ELF-1 (cell line): Measurements from ENCODE around the gene DENND1C.
A peak's percentile ranks its signal among the peaks of the same experiment; 100 is the strongest.

Experiments
- DNase-seq: peaks from one replicate; pipeline ENCODE4 v3.0.0-alpha.2; 2016; ENCODE audit warnings: low read depth, low spot score

DENND1C gene

DNA sequence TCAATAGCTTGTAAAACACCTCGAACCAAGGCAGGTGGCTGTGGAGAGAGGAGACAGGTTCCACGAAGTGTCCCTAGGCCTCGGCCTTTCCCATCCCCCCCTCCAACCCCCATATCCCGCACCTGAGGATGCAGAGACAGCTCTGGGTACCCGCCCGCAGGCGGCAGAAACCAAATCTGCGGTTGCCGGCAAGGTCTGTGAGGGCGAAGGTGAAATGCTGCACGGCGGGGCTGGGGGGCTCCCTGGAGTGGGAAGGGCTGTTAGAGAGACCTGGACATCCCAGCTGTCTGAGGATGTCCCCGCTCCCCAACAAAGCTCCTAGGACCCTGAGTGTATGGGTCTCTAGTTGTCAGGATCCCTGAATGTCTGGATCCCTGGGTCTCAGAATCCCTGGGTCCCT is 2.8 kb downstream of the DENND1C start:
- no peak for DNase-seq

DNA sequence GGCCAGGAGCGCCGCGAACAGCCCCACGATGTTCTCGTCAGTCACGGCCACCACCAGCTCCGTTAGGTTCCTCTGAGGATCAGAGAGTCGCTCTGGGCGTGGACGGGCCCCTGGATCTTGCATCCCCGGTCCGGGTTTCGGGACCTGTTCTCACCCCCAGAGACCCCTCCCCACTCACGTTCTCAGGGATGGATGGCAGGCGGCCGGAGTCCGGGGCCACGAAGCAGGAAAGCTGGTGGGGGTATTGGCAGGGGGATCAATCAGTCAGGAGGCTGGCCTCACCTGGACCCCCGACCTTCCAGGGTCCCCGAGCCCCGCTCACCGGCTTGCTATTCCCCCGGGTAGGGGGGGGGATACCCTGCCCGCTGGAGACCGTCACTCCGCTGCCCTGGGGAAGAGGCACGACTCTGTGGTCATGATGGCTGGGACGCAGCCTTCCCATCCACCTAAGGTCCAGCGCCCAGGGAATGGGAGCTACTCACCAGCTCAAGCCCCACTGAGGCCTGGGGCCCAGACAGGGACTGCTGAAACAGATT is 4.6 kb downstream of the DENND1C start:
- DNase-seq, result no peak

DNA sequence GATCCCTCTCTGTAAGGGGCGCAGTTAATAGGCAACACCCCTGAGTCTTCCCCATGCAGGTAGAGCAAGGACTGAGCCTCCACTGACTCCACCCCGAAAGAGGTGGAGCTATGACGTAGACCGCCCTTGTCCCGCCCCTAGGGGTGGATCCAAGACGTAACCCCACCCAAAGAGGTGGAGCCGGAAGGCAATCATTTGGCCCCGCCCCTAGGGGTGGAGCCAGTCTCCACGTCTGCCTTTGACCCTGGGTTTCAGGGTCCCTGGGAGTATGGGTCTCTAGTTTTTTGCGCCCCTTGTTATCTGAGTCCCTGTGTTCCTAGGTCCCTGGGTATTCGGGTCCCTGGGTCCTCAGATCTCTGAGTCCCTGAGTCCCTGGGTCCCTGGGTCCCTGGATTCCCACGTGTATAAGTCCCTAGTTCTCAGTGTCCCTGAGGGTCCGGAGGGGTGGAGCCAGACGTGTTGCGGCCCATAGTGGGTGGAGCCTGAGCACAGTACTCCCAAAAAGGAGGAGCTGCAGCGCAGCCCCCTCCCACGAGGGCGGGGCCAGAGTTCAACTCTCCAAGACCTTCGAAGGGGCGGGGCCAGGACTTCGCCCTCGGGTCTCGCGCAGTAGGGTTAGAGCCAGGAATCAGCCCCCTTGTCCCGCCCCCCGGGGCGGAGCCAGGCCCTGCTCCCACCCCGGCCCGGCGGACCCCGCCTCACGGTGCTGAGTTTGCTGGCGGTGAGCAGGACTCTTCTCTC is 5.3 kb downstream of the DENND1C start:
- peak; percentile 99 for DNase-seq

DNA sequence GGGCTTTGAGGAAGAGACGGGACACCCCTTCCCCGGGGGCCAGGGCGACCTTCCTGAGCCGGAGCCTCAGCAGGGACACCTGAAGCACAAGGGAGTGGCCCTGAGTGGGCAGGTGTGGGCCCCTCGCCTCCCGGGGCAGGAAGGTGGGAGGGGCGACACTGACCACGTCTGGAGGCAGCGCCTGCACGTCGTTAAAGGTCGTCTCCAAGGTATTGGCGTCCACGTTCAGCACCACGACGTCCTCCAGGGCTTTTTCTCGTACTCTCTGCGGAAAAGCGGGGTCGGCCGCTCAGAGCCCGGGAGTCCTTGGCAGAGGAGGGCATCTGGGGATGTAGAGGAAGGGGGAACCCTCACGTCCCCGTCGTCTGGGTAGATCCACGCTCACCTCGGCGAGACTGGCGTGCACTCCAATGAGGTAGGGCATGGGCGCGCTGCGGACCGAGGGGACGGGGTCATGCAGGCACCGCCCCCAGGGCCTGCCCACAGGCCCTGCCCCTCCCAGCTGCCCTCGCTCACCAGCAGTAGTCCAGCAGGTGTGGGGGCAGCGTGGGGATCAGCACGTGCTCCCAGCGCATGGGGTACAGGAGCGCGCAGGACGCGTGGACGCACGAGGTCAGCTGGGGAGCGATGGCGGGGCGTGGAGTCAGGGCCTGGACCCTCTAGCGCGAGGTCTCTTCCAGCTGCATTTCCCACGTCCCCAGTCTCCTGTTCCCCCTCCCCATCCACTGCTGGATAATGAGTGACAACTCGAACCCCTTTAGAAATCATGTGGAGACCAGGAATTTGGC is 6.1 kb downstream of the DENND1C start:
- peak; percentile 43 for DNase-seq

DNA sequence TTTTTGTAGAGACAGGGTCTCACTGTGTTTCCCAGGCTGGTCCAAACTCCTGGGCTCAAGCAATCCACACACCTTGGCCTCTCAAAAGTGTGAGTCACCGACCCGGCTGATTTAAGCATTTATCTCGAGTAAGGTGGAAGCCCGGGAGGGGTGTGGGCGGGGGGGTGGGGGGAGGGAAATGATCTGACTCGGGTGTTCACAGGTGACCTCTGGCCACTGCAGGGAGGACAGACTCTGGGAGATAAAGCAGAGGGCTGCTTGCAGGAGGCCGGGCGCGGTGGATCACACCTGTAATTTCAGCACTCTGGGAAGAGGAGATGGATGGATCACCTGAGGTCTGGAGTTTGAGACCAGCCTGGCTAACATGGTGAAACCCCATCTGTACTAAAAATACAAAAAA is 7.9 kb downstream of the DENND1C start:
- no peak for DNase-seq

DNA sequence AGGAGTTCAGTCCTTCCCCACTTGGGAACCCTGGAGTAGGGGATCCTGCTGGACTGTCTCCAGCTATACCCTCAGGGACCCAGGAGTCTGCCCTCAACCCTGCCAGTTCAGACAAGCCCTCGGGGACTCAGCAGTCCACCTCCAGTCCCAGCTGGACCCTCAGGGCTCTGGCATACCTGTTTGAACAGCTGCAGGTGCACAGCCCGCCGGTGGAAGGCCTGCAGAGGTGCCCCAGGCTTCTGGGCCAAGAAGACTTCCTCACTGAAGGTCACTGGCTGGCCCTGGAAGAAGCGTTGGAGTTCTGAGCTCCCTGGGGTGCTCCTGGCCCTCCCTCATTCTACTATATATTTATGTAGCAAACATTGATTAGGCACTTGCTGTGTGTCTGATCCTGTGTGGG is 8.9 kb downstream of the DENND1C start:
- DNase-seq, result peak; percentile 35

DNA sequence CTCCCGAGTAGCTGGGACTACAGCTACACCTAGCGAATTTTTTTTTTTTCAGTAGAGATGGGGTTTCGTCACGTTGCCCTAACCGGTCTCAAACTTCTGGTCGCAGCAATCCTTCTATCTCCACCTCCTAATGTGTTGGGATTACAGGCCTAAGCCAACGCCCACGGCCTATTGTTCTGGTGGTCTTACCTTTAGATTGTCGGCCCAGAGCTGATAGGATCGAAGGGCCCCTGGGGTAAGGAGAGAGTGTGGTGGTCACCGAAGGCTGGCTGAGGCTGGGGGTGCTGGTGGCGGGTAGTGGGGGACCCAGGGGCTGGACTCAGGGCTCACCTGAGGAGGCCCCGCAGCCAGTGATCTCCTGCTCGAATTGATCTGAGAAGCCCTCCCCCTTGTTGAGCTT is 10.5 kb downstream of the DENND1C start:
- no peak for DNase-seq

DNA sequence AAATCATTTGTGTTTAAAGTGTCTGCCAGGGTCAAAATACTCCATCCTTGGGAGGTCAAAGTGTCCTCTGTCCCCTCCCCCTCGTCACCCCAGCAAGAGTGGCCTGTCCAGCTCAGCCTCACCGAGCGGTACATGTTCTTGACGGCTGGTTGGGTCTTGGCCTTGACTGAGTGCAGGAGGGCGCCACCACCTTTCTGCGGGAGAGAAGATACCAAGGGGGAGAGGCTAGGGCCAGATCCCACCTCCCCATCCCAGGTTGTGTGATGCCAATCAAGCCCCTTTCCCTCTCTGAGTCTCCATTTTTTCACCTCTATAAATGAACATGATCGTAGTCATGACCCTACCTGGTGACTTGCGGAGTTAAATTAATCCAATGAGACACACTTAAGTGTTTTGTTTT is 11.4 kb downstream of the DENND1C start:
- no peak for DNase-seq

DNA sequence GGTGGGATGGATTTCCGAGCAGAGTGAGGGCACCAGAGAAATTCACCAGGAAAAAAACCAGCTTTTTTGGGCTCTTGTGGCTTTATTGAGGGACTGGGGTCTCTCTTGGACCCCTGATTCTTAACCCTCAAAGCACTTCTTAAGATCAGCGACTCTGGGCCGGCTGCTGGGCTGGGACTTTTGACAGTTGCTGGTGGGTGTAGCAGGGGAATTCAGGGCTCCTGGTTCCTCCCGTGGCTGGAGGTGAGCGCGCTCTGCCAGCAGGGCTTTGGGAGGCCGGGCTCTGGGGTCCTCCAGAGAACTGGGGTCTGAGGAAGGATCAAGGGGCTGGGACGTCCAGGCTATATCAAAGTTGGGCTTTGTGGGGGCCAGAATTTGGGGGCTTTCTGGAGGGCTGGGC is 14.2 kb downstream of the DENND1C start:
- no peak for DNase-seq

DNA sequence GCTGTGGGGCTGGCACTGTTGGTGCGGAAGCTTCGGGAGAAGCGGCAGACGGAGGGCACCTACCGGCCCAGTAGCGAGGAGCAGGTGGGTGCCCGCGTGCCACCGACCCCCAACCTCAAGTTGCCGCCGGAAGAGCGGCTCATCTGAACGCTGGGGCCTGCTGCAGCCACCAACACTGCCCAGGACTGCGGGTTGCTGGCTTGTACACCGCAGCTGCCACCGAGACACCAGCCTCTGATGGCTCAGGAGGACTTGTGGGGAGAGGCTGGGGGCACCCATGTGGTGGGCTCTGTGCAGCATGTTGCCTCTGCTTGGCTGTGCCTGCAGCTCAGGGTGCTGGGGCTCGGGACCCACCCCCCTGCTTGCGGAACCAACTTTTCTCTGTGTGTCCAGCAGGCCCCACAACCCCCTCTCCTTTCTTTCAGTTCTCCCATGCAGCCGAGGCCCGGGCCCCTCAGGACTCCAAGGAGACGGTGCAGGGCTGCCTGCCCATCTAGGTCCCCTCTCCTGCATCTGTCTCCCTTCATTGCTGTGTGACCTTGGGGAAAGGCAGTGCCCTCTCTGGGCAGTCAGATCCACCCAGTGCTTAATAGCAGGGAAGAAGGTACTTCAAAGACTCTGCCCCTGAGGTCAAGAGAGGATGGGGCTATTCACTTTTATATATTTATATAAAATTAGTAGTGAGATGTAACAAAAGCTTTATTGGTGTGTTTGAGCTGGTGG is 14.9 kb downstream of the DENND1C start:
- no peak for DNase-seq

DNA sequence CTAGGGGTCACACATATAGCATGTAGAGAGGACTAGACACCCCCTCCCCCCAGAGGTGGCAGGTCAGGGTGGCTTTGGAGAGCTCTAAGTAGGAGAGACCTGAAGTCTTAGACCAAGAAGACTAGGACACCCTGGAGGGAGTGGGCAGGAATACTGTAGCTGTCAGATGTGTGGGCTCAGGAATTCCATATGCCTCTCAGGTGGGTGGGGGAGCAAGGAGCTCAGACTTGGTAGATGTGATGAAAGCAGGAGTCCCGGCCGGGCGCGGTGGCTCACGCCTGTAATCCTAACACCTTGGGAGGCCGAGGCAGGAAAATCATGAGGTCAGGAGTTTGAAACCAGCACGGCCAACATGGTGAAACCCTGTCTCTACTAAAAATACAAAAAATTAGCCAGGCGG is 15.9 kb downstream of the DENND1C start:
- no peak for DNase-seq

DNA sequence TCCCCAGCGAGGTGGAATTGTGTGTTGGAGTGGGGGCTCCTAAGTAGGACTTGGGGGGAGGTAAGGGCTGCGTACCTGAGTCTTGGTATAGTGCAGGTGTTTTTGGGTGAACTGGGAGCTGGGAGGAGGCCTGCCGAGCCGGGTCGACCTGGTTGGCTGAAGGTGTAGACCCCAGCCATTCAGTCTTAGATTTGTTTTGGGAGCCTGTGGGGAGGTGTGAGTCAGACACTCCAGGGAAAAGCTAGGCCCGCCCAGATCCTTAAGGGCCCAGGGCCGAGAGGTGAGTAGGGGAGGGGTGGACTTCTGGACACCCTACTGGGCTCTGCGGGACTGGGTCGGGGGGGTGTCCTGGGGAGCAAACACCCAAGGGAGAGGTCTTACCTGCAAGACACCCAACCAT is 16.6 kb downstream of the DENND1C start:
- DNase-seq, result no peak

DNA sequence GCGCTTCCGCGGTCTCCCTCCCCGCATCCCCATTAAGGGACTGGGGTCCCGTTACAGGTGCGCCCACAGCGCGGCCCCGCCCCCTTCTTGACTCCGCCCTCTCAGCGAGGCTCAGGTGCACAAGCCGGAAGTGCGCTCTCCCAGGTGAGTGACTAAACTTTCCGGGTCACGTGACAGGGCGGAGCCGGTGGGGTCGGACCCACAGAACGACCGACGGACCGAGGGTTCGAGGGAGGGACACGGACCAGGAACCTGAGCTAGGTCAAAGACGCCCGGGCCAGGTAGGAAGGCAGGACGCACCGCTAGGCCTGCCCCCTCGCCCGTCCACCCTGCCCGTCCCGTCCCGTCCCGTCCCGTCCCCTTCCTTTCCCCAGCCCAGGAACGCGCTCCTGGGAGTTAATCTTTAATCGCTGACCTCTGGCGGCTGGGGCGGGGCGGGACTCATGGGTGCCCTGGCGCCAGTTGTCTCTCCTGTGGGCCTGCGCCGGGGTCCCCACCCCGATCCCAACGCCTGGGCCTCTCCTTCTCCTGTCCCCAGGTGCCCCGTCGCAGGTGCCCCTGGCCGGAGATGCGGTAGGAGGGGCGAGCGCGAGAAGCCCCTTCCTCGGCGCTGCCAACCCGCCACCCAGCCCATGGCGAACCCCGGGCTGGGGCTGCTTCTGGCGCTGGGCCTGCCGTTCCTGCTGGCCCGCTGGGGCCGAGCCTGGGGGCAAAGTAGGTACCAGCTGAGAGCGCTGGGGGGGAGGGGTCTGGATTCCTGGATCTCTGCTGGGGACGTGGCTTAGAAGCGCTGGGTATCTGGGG is 17.3 kb downstream of the DENND1C start, which contains the start of gene CRB3:
Gene CRB3, plus strand, starts transcription at position 202 of the 804 bp plus-strand sequence. Its CDS starts 431 bp downstream, at position 633.
- peak; percentile 85 for DNase-seq

DNA sequence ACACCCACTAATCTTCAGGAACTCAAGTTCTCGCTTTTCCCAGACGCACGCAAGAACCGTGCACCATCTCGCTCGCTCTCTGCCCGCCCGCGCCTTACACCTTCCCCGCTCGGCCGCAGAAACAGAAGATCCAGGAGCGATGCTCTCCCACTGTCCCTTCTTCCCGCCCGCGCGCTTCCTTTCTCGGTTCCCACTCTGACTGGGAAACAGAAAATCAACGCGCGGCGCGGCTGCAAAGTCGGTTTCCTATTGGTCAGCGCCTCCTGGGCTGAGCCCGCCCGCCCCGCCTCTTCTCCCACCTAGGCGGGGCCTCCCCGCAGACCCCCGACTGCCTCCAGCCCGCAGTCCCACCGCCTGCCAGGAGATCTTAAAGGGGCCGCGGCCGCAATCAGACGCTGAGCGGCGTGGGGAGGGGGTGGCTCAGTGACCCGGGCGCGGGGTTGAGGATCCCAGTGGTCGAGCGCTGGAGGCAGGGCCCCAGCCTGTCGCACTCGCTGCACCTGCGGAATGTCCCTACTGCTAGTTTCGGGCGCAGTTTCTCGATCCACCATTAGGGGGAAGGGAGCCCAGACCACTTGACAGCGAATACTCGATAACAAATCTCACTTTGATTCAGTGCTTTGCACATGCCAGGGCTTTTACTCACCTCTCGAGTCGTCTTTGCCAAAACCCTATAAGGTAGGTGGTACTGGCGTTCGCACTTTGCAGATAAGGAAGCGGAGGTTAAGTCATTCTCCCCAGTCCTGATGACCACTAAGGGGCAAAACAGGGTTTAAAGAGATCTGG is 21.3 kb downstream of the DENND1C start:
- peak; percentile 98 for DNase-seq

DNA sequence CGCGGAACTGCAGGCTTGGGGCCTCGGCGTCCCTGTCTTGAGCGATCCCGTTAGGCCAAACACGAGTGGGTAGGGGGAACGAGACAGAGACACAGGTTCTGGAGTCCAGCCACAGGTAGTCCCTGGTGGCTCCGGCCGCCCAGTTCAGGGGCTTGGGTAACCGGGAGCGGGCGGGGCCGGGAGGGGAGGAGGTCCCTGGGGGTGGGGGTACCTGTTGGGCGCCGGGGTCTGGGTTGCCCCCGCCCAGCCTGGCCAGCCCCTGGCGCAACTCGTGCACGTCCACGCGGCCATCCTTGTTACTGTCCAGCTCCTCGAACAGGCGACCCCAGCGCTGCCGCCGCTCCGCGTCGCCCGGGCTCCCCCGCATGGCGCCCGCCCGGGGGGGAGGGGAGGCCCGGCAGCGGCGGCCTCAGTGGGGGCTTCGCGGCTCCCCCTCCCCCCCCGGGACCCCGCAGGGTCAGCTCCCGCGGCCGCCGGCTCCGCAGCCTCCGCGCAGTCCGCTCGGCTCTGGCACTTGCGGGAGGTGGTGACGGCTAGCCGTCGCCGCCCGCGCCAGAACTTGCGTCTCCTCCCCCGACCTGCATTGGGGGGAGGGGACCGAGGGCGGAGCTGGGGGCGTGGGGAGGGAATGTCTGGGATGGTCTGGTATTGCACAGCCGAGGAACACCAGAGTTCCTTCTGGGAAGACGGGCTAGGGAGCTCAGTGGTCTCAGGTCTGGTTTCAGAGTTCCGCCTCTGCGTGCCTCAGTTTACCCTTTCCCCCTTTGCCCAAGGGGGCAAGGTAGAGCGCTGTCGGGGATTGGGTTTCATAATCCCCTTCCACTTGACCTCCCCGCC is 22.1 kb downstream of the DENND1C start, which contains the start of gene SLC25A23:
Gene SLC25A23, minus strand, starts transcription at position 531 of the 837 bp plus-strand sequence. Its CDS starts 164 bp downstream, at position 367.
- DNase-seq, result no peak

DNA sequence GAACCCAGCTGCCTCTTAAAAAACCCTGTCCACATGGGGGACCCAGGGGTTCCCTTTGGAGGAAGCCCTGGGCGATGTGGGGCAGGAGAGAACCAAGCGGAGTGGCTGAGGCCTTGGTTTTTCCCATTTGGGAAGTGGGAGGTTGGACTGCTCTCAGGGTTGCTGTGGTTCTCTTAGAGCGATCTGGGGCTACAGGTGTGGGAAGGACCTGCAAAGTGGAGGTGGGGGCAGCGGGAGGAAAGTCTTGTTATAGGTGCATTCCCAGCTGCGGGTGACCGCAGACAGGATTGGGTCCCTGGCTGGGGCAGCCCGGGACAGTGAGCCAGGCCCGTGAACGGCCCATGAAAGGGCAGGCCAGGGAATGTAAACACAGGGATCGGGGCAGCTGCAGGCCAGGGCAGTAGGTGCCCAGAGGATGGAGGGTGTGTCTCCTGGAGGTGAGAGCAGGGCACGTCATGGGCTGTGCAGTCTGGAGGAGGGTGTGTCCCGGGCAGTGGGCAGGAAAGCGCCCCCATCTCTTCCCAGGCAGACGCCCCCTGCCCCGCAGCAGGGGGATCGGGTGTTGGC is 22.8 kb downstream of the DENND1C start:
- DNase-seq, result peak; percentile 18

DNA sequence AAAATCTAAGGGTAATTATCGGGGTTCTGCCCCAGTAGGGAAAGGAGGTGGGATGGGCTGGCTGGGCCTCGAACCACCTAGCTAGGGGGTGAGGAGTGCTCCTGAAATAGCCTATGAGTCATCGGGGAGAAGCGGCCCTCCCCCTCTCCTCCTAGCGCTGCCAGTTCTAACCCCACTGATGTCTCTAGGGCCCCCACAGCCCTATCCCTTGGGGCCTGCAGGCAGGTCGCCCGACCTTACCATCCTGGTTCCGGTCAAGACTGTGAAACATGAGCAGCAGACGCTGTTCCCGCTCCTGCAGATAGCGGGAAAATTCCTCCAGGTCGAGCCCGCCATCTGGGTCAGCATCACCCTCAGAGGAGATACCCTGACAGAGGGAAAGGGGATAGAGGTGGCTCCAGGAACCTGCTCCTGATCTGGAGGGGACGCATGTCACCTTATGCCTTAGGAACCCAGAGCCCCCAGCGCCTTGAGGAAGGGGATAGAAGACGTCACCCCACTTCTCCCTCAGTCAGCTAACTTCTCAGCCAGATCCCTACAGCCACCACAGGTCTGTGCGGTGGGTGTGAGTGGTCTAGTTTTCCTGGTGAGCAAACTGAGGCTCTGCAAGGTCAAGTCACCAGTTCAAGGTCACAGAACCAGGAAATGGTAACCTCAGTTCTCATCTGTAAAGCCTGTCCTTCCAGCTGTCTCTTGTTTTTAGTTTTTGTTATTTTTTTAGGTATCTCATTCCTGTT is 23.5 kb downstream of the DENND1C start:
- DNase-seq, result no peak

DNA sequence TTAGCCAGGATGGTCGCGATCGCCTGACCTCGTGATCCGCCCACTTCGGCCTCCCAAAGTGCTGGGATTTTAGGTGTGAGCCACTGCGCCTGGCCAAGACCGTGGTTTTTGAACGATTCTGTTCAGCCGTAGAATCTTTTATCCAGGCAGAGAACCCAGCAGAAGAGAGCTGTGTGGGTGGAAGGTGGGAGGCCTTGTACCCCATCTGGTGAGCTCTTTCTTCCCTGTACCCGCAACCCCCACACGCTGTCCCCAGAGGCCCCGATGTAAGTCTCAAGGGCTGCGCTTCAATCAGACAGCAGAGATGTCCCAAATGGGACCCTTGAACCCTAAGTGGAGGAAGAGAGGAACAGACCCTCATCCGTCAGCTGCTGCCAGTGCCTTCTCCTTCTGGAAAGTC is 25.7 kb downstream of the DENND1C start:
- no peak for DNase-seq
